Measurements from ENCODE around the gene PACSIN2.

DNA sequence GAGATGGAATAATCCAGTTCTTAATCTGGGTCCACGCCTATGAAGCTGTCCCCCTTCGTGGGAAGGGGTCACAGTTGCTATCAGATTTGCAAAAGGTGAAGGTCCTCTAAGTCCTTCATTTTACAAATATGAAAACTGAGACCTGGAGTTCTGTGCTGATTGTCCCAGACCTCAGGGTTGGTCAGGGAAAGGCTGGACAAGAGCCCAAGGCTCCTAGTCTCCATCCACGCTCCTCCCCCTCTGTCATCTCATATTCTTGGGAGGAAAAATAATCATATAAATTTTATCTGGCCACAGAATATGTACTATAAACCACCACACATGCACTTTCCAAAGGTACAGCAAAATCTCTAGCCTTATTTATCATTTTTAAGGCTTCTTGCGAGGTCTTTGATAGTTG lies 5.5 kb downstream of the PACSIN2 start:
- TF ChIP-seq, protein P1, sequence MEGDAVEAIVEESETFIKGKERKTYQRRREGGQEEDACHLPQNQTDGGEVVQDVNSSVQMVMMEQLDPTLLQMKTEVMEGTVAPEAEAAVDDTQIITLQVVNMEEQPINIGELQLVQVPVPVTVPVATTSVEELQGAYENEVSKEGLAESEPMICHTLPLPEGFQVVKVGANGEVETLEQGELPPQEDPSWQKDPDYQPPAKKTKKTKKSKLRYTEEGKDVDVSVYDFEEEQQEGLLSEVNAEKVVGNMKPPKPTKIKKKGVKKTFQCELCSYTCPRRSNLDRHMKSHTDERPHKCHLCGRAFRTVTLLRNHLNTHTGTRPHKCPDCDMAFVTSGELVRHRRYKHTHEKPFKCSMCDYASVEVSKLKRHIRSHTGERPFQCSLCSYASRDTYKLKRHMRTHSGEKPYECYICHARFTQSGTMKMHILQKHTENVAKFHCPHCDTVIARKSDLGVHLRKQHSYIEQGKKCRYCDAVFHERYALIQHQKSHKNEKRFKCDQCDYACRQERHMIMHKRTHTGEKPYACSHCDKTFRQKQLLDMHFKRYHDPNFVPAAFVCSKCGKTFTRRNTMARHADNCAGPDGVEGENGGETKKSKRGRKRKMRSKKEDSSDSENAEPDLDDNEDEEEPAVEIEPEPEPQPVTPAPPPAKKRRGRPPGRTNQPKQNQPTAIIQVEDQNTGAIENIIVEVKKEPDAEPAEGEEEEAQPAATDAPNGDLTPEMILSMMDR (IDR thresholded peaks at IDR 0.05) = no peak
- no peak for TF ChIP-seq POLR2A (IDR thresholded peaks at IDR 0.05)
